ENCODE results near the gene ARL4C. TPM values are rescaled to one million over a fixed set of nuclear protein-coding genes. Genes with fewer than 3 reads are reported as not detected.

ARL4C gene
- total RNA-seq, 1 donor from 2014 or later = 29.5 TPM

DNA sequence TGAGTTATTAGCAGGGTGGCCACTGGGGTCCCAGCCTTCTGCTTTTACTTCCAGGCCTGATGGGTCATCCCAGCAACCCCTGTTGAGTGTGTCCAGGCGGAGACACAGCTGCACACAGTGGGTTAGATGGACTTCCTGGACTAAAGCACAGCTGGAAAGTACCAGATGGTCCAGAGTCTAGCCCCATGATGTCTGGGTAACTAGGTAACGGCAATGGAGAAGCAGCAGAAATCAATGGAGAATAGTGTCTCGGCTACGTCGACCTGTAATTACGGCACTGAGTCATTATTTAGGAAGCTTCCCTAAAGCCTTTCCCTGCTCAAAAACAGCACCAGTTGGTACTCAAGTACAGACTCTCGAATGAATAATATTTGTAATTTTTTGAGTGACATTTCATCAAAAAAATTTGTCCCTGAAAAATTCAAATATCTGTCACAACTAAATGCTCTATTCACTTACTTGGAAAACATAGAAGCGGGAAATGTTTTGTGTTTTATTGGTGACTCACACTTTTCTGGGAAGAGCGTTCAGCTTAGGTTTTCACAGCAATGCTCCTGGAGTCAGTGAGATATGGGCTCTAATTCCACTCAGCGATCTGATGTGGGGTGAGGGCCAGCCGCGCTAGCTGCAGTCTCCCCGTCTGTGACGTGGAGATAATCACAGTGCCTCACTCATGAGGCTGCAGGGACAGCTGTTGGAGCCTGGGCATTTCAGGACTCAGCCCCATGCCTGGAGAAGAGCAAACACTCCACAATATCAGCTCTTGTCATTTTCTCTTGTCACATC, 16.2 kb upstream of the ARL4C start:
- H3K9me3 Mint-ChIP-seq = no peaks in the 10 kb centered on the region
- H3K27ac Mint-ChIP-seq (ENCODE audit: unreplicated experiment) = no peak overlapping the region

GRCh38 chr2:234502919-234503285, 6.0 kb upstream of the ARL4C start:
- Mint-ChIP-seq H3K4me1 (peaks cover 3% of the 10 kb centered on the region), H3K27me3 (ENCODE audit: low read depth) (peaks cover 7% of the 10 kb centered on the region), H3K4me3 (no peak overlapping the region), H3K27ac (ENCODE audit: unreplicated experiment) (peak overlapping the region; percentile 72), H3K9me3 (no peaks in the 10 kb centered on the region), H3K36me3 (ENCODE audit: low read depth) (no peaks in the 10 kb centered on the region)
- no peak for DNase-seq (ENCODE audit: low read depth, low spot score)
- TF ChIP-seq, protein P1, sequence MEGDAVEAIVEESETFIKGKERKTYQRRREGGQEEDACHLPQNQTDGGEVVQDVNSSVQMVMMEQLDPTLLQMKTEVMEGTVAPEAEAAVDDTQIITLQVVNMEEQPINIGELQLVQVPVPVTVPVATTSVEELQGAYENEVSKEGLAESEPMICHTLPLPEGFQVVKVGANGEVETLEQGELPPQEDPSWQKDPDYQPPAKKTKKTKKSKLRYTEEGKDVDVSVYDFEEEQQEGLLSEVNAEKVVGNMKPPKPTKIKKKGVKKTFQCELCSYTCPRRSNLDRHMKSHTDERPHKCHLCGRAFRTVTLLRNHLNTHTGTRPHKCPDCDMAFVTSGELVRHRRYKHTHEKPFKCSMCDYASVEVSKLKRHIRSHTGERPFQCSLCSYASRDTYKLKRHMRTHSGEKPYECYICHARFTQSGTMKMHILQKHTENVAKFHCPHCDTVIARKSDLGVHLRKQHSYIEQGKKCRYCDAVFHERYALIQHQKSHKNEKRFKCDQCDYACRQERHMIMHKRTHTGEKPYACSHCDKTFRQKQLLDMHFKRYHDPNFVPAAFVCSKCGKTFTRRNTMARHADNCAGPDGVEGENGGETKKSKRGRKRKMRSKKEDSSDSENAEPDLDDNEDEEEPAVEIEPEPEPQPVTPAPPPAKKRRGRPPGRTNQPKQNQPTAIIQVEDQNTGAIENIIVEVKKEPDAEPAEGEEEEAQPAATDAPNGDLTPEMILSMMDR (conservative IDR thresholded peaks at IDR 0.05) = no peak

More for the DNA sequence above, 16.2 kb upstream of the ARL4C start:
- Mint-ChIP-seq H3K4me3 (no peak overlapping the region), H3K36me3 (ENCODE audit: low read depth) (no peaks in the 10 kb centered on the region), H3K27me3 (ENCODE audit: low read depth) (peaks cover 6% of the 10 kb centered on the region), H3K4me1 (peaks cover 16% of the 10 kb centered on the region)
- TF ChIP-seq, protein P1 (conservative IDR thresholded peaks at IDR 0.05) = no peak
- no peak for DNase-seq (ENCODE audit: low read depth, low spot score)

GRCh38 chr2:234502285-234502918, 5.5 kb upstream of the ARL4C start:
- TF ChIP-seq, protein P1 (conservative IDR thresholded peaks at IDR 0.05) = no peak
- DNase-seq (ENCODE audit: low read depth, low spot score) = no peak
- Mint-ChIP-seq H3K27me3 (ENCODE audit: low read depth) (peaks cover 9% of the 10 kb centered on the region), H3K27ac (ENCODE audit: unreplicated experiment) (peak overlapping the region; percentile 72), H3K4me1 (peaks cover 5% of the 10 kb centered on the region), H3K9me3 (no peaks in the 10 kb centered on the region), H3K4me3 (no peak overlapping the region), H3K36me3 (ENCODE audit: low read depth) (no peaks in the 10 kb centered on the region)

- no peak overlapping the region for H3K27ac Mint-ChIP-seq (ENCODE audit: unreplicated experiment)
- H3K4me1 Mint-ChIP-seq = peaks cover 13% of the 10 kb centered on the region
- DNase-seq (ENCODE audit: low read depth, low spot score) = peak; percentile 25
- no peaks in the 10 kb centered on the region for H3K9me3 Mint-ChIP-seq
- H3K36me3 Mint-ChIP-seq (ENCODE audit: low read depth) = peaks cover 2% of the 10 kb centered on the region
- peaks cover 17% of the 10 kb centered on the region for H3K27me3 Mint-ChIP-seq (ENCODE audit: low read depth)
- H3K4me3 Mint-ChIP-seq = peak overlapping the region; percentile 76
- TF ChIP-seq, protein P1 (conservative IDR thresholded peaks at IDR 0.05) = peak; percentile 66
These were observed 3.6 kb upstream of the ARL4C start for GRCh38 chr2:234500394-234501006.

- no peak overlapping the region for H3K27ac Mint-ChIP-seq (ENCODE audit: unreplicated experiment)
- TF ChIP-seq, protein P1 (conservative IDR thresholded peaks at IDR 0.05) = no peak
- DNase-seq (ENCODE audit: low read depth, low spot score) = no peak
- peaks cover 37% of the 10 kb centered on the region for H3K4me1 Mint-ChIP-seq
- peak overlapping the region; percentile 82 for H3K4me3 Mint-ChIP-seq
- no peaks in the 10 kb centered on the region for H3K9me3 Mint-ChIP-seq
- H3K36me3 Mint-ChIP-seq (ENCODE audit: low read depth) = peaks cover 2% of the 10 kb centered on the region
- H3K27me3 Mint-ChIP-seq (ENCODE audit: low read depth) = peaks cover 29% of the 10 kb centered on the region
These were observed 834 bp upstream of the ARL4C start for GRCh38 chr2:234497594-234498235.

Measured in neural crest cell (in vitro differentiated cells).